Duodenal mucosa (tissue), 2 donors: Measurements from ENCODE around the gene ADGRV1.

ENCODE experiments used
- H3K27ac ChIP-seq: one replicate; pipeline ENCODE4 v1.7.0; 2013; ENCODE audit warnings: low read depth, low read length
- H3K27me3 ChIP-seq, 2 donors: one replicate each; pipeline ENCODE4 v1.7.0; 2013; ENCODE audit warnings: low read length in 2 of 2, control low read depth in 1 of 2; ENCODE audit not compliant: insufficient read depth in 2 of 2, control insufficient read depth in 1 of 2
- H3K36me3 ChIP-seq, 2 donors: one replicate each; pipeline ENCODE4 v1.7.0; 2013; ENCODE audit warnings: low read length in 2 of 2, control low read depth in 1 of 2; ENCODE audit not compliant: insufficient read depth in 2 of 2, control insufficient read depth in 1 of 2
- H3K4me1 ChIP-seq, 2 donors: one replicate each; pipeline ENCODE4 v1.7.0; 2013; ENCODE audit warnings: low read length in 2 of 2, control low read depth in 1 of 2; ENCODE audit not compliant: insufficient read depth in 2 of 2, control insufficient read depth in 1 of 2
- H3K4me3 ChIP-seq, 2 donors: one replicate each; pipeline ENCODE4 v1.7.0; 2013; ENCODE audit warnings: low read length in 2 of 2, low read depth in 1 of 2
- H3K9ac ChIP-seq, 2 donors: one replicate each; pipeline ENCODE4 v1.7.0; 2013; ENCODE audit warnings: low read length in 2 of 2, low read depth in 1 of 2
- H3K9me3 ChIP-seq, 2 donors: one replicate each; pipeline ENCODE4 v1.7.0; 2013; ENCODE audit warnings: low read length in 2 of 2, control low read depth in 1 of 2; ENCODE audit not compliant: control insufficient read depth in 1 of 2

ADGRV1 gene

DNA sequence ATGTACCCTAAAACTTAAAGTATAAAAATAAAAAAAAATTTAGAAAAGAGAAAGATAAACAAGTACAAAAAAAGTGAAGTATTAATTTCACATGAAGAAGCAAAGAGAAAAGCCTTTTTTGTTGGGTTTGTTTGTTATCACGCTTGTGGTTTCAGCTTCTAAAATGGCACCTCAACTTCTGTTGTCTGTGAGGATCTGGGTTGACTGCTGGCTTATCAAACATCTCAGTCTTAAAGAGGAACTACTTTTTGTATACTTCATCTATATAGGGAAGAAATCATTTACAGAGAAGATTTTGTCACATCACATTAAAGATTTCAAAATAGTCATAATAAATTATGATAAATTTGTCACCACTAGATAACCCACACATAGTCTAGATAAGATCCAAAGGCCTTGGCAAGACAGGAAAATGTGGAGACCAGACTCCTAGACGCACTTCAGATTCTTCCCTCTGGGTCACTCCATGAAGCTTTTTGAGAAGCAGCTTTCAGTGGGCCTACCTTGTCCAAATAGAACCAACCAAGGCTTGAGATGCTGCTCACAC, 8.8 kb upstream of the ADGRV1 start:
- H3K27ac ChIP-seq: no peak overlapping the region
- no peaks in the 10 kb centered on the region for H3K9me3 ChIP-seq
- H3K36me3 ChIP-seq: no peaks in the 10 kb centered on the region
- no peak overlapping the region for H3K9ac ChIP-seq
- H3K4me3 ChIP-seq: no peak overlapping the region
- peaks cover 6 to 36% of the 10 kb centered on the region in 2 donors for H3K27me3 ChIP-seq
- H3K4me1 ChIP-seq: no peaks in the 10 kb centered on the region

DNA sequence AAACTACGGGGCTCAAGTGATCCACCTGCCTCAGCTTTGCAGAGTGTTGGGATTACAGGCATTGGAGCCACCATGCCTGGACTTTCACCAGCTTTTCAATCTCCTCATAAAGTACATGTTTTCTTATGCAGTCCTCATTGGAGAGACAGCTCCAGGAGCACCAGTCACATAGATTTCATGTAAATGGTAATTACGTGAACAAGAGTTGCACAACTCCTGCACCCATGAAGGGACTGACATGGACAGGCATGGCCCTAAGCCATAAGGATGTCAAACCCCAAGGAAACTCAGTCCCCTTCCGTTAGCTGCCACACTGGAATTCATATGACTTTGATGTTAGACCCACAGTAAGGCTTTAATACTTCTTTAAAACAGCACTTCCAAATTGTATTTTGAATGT, 7.6 kb upstream of the ADGRV1 start:
- no peak overlapping the region for H3K9ac ChIP-seq
- H3K9me3 ChIP-seq: no peaks in the 10 kb centered on the region
- peaks cover 6 to 40% of the 10 kb centered on the region in 2 donors for H3K27me3 ChIP-seq
- no peaks in the 10 kb centered on the region for H3K36me3 ChIP-seq
- H3K4me3 ChIP-seq: no peak overlapping the region
- H3K4me1 ChIP-seq: no peaks in the 10 kb centered on the region
- H3K27ac ChIP-seq: no peak overlapping the region

DNA sequence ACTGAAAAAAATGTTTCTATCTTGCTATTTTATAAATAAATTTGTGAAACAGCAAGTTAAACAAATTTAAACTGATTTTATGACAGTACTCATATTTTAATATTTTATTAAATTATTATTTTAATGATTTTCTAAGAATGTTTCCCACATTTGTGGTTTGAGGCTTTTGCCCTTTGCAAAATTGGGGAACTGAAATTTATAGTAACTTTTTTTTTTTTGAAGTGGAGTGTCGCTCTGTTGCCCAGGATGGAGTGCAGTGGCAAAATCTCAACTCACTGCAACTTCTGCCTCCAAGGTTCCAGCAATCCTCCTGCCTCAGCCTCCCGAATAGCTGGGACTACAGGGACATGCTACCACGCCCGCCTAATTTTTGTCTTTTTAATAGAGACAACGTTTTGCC, 7.2 kb upstream of the ADGRV1 start:
- Histone ChIP-seq H3K4me1 (no peaks in the 10 kb centered on the region), H3K9me3 (no peaks in the 10 kb centered on the region), H3K27ac (no peak overlapping the region), H3K36me3 (no peaks in the 10 kb centered on the region), H3K9ac (no peak overlapping the region), H3K27me3 (peaks cover 6 to 43% of the 10 kb centered on the region in 2 donors), H3K4me3 (no peak overlapping the region)

DNA sequence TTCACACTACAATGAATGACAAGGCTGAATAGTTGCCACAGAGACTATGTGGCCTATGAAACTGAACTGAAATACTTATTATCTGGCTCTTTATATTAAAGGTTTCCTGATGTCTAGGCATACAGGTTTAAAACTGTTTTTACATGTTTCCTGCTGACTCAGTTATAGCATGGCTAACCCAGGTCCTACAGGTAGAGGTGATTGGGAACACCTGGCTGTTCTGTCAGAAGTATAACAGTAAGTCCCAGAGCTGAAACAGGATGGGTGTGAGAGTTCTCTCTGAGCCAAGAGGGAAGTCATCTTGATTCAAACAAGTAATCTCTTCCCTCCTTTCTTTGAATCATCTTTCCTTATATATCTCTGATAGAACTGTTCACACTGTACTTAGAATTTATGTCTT, 4.9 kb upstream of the ADGRV1 start:
- Histone ChIP-seq H3K9ac (no peak overlapping the region), H3K4me1 (peaks cover 0 to 12% of the 10 kb centered on the region in 2 donors), H3K27ac (no peak overlapping the region), H3K36me3 (no peaks in the 10 kb centered on the region), H3K27me3 (peaks cover 14 to 56% of the 10 kb centered on the region in 2 donors), H3K9me3 (no peaks in the 10 kb centered on the region), H3K4me3 (no peak overlapping the region)

DNA sequence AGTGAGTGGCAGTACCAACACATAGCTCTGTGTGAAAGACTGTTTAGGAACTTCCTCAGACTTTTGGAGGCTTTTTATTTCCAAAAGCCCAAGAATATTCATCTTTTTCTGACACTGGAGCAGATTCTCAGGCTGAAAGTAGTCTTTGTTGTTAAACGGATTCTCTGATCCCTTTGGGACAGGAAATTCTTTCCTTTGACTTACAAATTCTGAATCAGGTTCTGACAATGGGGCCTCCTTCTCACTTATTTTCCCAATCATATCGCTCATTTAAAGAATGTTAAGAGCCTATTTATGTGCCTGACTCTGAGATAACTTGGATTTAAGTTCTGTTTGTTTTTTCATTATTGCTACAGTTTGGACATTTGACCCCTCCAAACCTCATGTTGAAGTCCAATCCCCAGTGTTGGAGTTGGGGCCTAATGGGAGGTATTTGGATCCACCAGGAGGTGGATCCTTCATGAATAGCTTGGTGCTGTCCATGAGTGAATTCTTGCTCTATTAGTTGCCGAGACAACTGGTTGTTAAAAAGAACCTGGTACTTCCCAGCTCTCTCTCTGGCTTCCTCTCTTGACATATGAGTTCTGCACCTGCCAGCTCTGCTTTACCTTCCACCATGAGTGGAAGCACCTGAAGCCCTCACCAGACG, 4.1 kb upstream of the ADGRV1 start:
- peaks cover 14 to 60% of the 10 kb centered on the region in 2 donors for H3K27me3 ChIP-seq

DNA sequence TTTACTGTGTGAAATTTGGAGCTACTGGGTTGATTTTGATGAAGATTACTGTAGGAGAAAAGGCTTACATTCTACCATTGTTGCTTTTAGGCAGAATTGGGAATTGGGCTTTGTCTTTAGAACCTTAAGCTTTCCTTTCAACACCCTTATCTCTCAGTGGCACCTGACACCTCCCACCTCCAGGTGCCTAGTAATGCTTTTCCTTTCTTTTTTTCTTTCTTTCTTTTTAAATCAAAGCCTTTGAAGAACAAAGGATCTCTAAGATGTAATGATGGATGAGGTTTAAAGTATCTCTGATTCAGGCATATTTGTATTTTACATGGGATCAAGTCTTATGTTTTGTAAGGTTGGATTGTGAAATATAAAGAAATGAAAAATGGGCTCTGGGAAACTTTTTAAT, 2.9 kb upstream of the ADGRV1 start:
- no peaks in the 10 kb centered on the region for H3K9me3 ChIP-seq
- H3K27ac ChIP-seq: no peak overlapping the region
- H3K27me3 ChIP-seq: peaks cover 14 to 68% of the 10 kb centered on the region in 2 donors
- peaks cover 0 to 12% of the 10 kb centered on the region in 2 donors for H3K4me1 ChIP-seq
- H3K4me3 ChIP-seq: no peak overlapping the region
- H3K9ac ChIP-seq: no peak overlapping the region
- no peaks in the 10 kb centered on the region for H3K36me3 ChIP-seq

More for the DNA sequence above, 4.1 kb upstream of the ADGRV1 start:
- no peak overlapping the region for H3K27ac ChIP-seq
- no peak overlapping the region for H3K4me3 ChIP-seq
- H3K9me3 ChIP-seq: no peaks in the 10 kb centered on the region
- no peaks in the 10 kb centered on the region for H3K36me3 ChIP-seq
- H3K4me1 ChIP-seq: peaks cover 0 to 12% of the 10 kb centered on the region in 2 donors
- no peak overlapping the region for H3K9ac ChIP-seq

DNA sequence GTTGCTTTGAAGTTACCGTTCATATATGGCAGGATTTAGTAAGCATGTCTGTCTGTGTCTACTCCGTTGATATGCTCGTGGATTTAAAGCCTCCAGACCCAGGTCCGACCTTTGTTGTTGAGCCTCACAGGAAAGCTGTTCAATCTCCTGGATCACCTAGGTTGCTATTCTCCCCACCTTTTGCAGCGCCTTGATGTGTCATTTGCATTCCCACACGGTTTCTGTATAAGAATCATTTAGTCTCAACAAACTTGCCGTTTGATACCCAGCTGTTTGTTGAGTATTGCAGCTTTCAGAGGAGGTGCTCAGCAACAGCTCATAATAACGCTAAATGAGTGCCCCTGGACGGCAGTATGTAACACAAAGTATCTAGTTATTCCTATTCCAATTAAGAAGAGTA, 1.2 kb upstream of the ADGRV1 start:
- H3K4me1 ChIP-seq: peaks cover 0 to 12% of the 10 kb centered on the region in 2 donors
- H3K4me3 ChIP-seq: no peak overlapping the region
- H3K27me3 ChIP-seq: peaks cover 16 to 70% of the 10 kb centered on the region in 2 donors
- H3K9me3 ChIP-seq: no peaks in the 10 kb centered on the region
- no peak overlapping the region for H3K9ac ChIP-seq
- H3K27ac ChIP-seq: no peak overlapping the region
- H3K36me3 ChIP-seq: no peaks in the 10 kb centered on the region

DNA sequence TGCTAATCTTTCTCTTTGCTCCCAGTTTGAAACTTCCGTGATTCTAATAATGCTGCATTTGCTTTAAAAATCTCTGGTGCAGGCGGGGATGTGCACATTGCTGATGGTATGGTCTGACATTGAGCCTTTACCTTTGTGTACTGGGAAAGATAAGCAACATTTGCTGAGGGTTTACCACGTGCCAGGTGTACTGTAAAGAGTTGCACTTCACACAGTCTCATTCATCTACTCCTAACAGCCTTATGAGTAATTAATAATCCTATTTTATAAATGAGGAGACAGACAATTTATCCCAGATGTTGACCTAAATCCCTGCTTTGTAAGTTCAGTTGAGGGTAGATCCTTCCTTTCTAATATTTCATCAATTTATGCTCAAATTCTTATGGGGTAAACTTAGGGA, 726 bp upstream of the ADGRV1 start:
- Histone ChIP-seq H3K27me3 (peaks cover 17 to 65% of the 10 kb centered on the region in 2 donors), H3K9me3 (no peaks in the 10 kb centered on the region), H3K36me3 (no peaks in the 10 kb centered on the region), H3K9ac (peak overlapping the region in 1 of 2 donors; percentile 28), H3K4me3 (peak overlapping the region; percentile 63 to 65), H3K4me1 (peaks cover 0 to 12% of the 10 kb centered on the region in 2 donors), H3K27ac (no peak overlapping the region)

DNA sequence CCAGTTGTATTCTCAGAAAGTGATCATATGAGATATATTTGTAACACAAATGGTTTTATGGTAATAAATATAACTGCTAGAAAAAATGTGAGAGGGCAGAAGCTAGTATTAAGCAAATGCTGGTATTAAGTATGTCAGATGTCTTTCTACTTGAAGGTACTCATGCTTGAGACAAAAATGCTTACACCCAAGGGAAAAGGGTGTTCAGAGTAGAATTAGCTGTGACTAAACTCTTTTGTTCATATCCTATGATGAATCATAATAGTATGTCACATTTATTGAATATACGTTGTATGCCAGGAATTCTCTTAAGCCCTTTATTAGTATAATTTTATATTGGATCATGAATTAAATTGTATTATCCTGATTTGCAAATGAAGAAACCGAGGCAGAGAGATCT, 2.2 kb downstream of the ADGRV1 start:
- no peaks in the 10 kb centered on the region for H3K9me3 ChIP-seq
- no peaks in the 10 kb centered on the region for H3K36me3 ChIP-seq
- H3K9ac ChIP-seq: no peak overlapping the region
- peaks cover 17 to 42% of the 10 kb centered on the region in 2 donors for H3K27me3 ChIP-seq
- no peak overlapping the region for H3K4me3 ChIP-seq
- H3K4me1 ChIP-seq: peaks cover 0 to 12% of the 10 kb centered on the region in 2 donors
- no peak overlapping the region for H3K27ac ChIP-seq

DNA sequence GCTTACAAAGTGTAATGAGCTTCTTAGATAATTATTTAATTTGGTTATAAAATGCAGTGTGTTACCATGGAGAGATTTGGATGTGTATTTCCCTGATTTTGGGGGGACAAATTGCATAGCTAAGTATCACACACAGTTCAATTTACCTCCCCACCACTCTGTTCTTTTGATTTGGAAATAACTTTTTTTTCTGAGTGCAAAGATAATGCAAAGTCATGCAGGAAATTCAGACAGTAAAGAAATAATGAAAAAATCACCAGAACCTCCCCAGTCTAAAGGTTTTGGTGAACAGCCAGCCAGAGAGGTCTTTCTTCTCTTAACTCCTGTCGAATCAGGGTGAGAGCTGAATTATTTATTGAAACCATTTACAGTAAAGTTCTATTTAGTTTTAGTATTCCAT, 3.2 kb downstream of the ADGRV1 start:
- H3K9me3 ChIP-seq: no peaks in the 10 kb centered on the region
- peaks cover 0 to 12% of the 10 kb centered on the region in 2 donors for H3K4me1 ChIP-seq
- H3K27me3 ChIP-seq: peaks cover 17 to 33% of the 10 kb centered on the region in 2 donors
- H3K4me3 ChIP-seq: no peak overlapping the region
- no peak overlapping the region for H3K9ac ChIP-seq
- no peak overlapping the region for H3K27ac ChIP-seq
- H3K36me3 ChIP-seq: no peaks in the 10 kb centered on the region
